WERI-Rb-1 (cell line): ENCODE data around the gene PRICKLE4.

Experiments used
- DNase-seq: peaks from one replicate; pipeline ENCODE4 v3.0.0-alpha.2; 2020
- H3K27ac ChIP-seq: fragments of 250-450 bp; sonication (Bioruptor Pico); 2 replicates; pipeline ENCODE4 v1.5.1; 2020; ENCODE audit warnings: mild to moderate bottlenecking, moderate library complexity
- H3K27me3 ChIP-seq: fragments of 250-450 bp; sonication (Bioruptor Pico); 2 replicates; pipeline ENCODE4 v1.5.1; 2021; ENCODE audit warnings: mild to moderate bottlenecking, low read depth, moderate library complexity; ENCODE audit not compliant: insufficient read depth, severe bottlenecking
- H3K36me3 ChIP-seq: fragments of 250-450 bp; sonication (Bioruptor Pico); 2 replicates; pipeline ENCODE4 v1.5.1; 2020; ENCODE audit warnings: mild to moderate bottlenecking, moderate library complexity
- H3K4me3 ChIP-seq: 2 replicates; pipeline ENCODE4 v1.5.1; 2011; ENCODE audit warnings: low read depth, mild to moderate bottlenecking, control low read depth, low read length
- H3K9me3 ChIP-seq: fragments of 250-450 bp; sonication (Bioruptor Pico); 2 replicates; pipeline ENCODE4 v1.5.1; 2021; ENCODE audit warnings: mild to moderate bottlenecking, moderate library complexity; ENCODE audit not compliant: severe bottlenecking
- CTCF ChIP-seq: IDR thresholded peaks from 2 replicates; pipeline ENCODE4 v1.5.1; 2011; ENCODE audit warnings: low read depth, mild to moderate bottlenecking, control low read depth, inconsistent platforms, low read length

Gene PRICKLE4

GRCh38 chr6:41780551-41781365, at the start of gene PRICKLE4:
PRICKLE4 (plus strand) TSS chr6:41780782; CDS start chr6:41783474, 2,692 bp downstream.
- peak within 1 kb of the TSS; percentile 60 for H3K4me3 ChIP-seq
- peak; percentile 54 for DNase-seq
- H3K27me3 ChIP-seq, result no peaks in the 10 kb centered on the region
- TF ChIP-seq CTCF, result no peak
- H3K36me3 ChIP-seq, result peaks cover 6% of the 10 kb centered on the region
- H3K9me3 ChIP-seq, result no peaks in the 10 kb centered on the region
- no peak within 1 kb of the TSS for H3K27ac ChIP-seq

GRCh38 chr6:41731561-41732086, 49.0 kb upstream of the PRICKLE4 start:
- TF ChIP-seq CTCF, result no peak
- no peak overlapping the region for H3K27ac ChIP-seq

GRCh38 chr6:41732149-41732548, 48.4 kb upstream of the PRICKLE4 start:
- DNase-seq, result no peak
- H3K4me3 ChIP-seq, result no peak overlapping the region
- H3K9me3 ChIP-seq, result no peaks in the 10 kb centered on the region
- TF ChIP-seq CTCF, result no peak
- H3K27me3 ChIP-seq, result no peaks in the 10 kb centered on the region
- no peak overlapping the region for H3K27ac ChIP-seq
- H3K36me3 ChIP-seq, result no peaks in the 10 kb centered on the region

More at GRCh38 chr6:41731561-41732086, 49.0 kb upstream of the PRICKLE4 start:
- no peaks in the 10 kb centered on the region for H3K9me3 ChIP-seq
- no peak for DNase-seq
- H3K27me3 ChIP-seq, result no peaks in the 10 kb centered on the region
- no peak overlapping the region for H3K4me3 ChIP-seq
- no peaks in the 10 kb centered on the region for H3K36me3 ChIP-seq

DNA sequence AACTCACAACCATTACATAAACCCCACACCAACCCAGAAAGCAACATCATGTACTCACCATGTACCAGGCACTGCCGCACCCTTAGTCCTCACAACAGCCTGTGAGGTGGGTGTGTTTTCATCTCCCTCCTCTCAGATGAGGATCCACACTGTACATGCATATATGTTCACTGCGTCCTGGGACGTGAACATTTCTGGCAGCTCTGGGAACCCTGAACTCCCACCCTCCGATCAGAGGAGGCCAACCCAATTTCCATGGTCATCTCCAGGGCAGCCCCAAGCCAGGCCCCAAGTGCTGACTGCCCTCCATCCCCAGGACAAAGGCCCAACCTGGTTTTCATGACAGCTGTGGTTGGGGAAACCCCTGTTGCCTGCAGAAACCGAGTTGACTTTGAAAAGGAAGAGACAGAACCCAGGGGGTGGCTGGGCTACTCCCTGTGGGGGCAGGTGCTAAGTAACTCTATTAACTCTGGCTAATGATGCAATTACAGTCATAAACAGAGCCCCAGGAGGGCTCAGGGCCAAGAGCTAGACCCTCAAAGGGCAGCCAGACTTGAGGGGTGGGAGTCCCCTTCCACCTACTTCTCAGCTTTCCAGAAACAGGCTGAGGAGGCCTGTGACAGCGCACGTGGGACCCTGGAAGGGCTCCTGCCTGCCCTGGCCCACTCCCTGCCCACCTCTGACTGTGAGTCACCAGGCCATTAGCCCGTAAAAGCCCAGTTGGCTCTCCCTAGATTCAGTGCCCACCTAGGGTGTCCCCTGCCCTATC, 47.8 kb upstream of the PRICKLE4 start:
- no peaks in the 10 kb centered on the region for H3K36me3 ChIP-seq
- no peak overlapping the region; the same call in 1 of the 2 replicates for H3K27ac ChIP-seq
- H3K4me3 ChIP-seq, result peak overlapping the region; percentile 77
- H3K9me3 ChIP-seq, result no peaks in the 10 kb centered on the region
- H3K27me3 ChIP-seq, result no peaks in the 10 kb centered on the region
- no peak for DNase-seq
- TF ChIP-seq CTCF, result no peak

- no peak for DNase-seq
- no peaks in the 10 kb centered on the region for H3K27me3 ChIP-seq
- H3K4me3 ChIP-seq, result peak overlapping the region; percentile 77
- peak overlapping the region; percentile 64; the same call in 1 of the 2 replicates for H3K27ac ChIP-seq
- no peaks in the 10 kb centered on the region for H3K36me3 ChIP-seq
- no peak for TF ChIP-seq CTCF
- H3K9me3 ChIP-seq, result no peaks in the 10 kb centered on the region
Measured at GRCh38 chr6:41733360-41733706, 47.2 kb upstream of the PRICKLE4 start.
